ENCODE data around the gene FAM50B. TPM values are rescaled to one million over a fixed set of nuclear protein-coding genes. Genes with fewer than 3 reads are reported as not detected.

FAM50B gene
- polyA plus RNA-seq, 5 donors = 7.9 to 24.9 (median 9.7) TPM

GRCh38 chr6:3871515-3871914, 22.3 kb downstream of the FAM50B start:
- DNase-seq = no peak

- no peak for DNase-seq
These were observed 22.8 kb downstream of the FAM50B start for GRCh38 chr6:3871939-3872338.

GRCh38 chr6:3872370-3872854, 23.2 kb downstream of the FAM50B start:
- DNase-seq = no peak

- no peak for DNase-seq
These were observed 23.9 kb downstream of the FAM50B start for GRCh38 chr6:3873051-3873450.

- DNase-seq = no peak
These were observed 24.9 kb downstream of the FAM50B start for GRCh38 chr6:3874069-3874468.

- no peak for DNase-seq
These were observed 26.3 kb downstream of the FAM50B start for GRCh38 chr6:3875486-3875885.

- DNase-seq = no peak
These were observed 26.9 kb downstream of the FAM50B start for GRCh38 chr6:3876101-3876500.

- no peak for DNase-seq
These were observed 27.7 kb downstream of the FAM50B start for GRCh38 chr6:3876866-3877265.

GRCh38 chr6:3878048-3878666, 29.0 kb downstream of the FAM50B start:
- DNase-seq = no peak

- no peak for DNase-seq
These were observed 30.2 kb downstream of the FAM50B start for GRCh38 chr6:3879194-3879952.

GRCh38 chr6:3881711-3882421, 32.7 kb downstream of the FAM50B start:
- DNase-seq = no peak

GRCh38 chr6:3882431-3882830, 33.3 kb downstream of the FAM50B start:
- no peak for DNase-seq

- no peak for DNase-seq
These were observed 33.7 kb downstream of the FAM50B start for GRCh38 chr6:3882866-3883265.

- peak; percentile 20 for DNase-seq
These were observed 35.0 kb downstream of the FAM50B start for GRCh38 chr6:3884007-3884745.

GRCh38 chr6:3885262-3886036, 36.3 kb downstream of the FAM50B start:
- DNase-seq = no peak

- DNase-seq = no peak
These were observed 38.1 kb downstream of the FAM50B start for GRCh38 chr6:3887150-3887700.

- DNase-seq = no peak
These were observed 39.2 kb downstream of the FAM50B start for GRCh38 chr6:3888153-3888957.

- DNase-seq = no peak
These were observed 40.9 kb downstream of the FAM50B start for GRCh38 chr6:3890047-3890446.

GRCh38 chr6:3891883-3892282, 42.7 kb downstream of the FAM50B start:
- DNase-seq = no peak

- no peak for DNase-seq
These were observed 43.4 kb downstream of the FAM50B start for GRCh38 chr6:3892603-3893002.
